A673 (cell line): Measurements from ENCODE around the gene FANCB.

Experiments used
- EZH2 ChIP-seq: fragments of 200-600 bp; sonication (generic); IDR thresholded peaks from 2 replicates; pipeline ENCODE4 v1.6.1; 2017; ENCODE audit warnings: borderline replicate concordance, low read depth, mild to moderate bottlenecking, mixed read lengths, antibody characterized with exemption, low read length; ENCODE audit not compliant: poor library complexity, severe bottlenecking
- TF ChIP-seq, protein P1 (sequence below): fragments of 300-800, 200-600 bp; sonication (generic); conservative IDR thresholded peaks from 2 replicates; pipeline ENCODE4 v1.5.1; 2017; ENCODE audit warnings: low read depth, mild to moderate bottlenecking, antibody characterized with exemption, low read length, moderate library complexity, mixed read lengths

DNA sequence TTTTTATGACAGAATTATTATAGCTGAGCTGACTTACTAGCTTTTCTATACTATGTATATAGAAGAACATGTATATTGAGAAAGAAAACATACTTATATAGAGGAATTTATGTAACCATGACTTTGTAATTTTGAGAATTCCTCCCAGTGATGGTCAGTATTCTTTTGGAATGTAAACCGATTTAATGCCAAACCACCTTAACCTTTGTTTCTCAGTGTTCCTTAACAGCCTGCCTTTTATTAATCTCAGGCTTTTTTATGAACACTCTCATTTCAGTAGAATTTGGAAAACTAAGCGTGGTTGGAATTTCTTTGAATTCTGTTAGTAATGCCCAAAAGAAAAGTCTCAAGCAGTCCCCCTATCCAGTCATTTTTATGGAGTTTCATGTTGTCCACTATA is 47.3 kb upstream of the FANCB start:
- TF ChIP-seq EZH2, result no peak
- TF ChIP-seq, protein P1, sequence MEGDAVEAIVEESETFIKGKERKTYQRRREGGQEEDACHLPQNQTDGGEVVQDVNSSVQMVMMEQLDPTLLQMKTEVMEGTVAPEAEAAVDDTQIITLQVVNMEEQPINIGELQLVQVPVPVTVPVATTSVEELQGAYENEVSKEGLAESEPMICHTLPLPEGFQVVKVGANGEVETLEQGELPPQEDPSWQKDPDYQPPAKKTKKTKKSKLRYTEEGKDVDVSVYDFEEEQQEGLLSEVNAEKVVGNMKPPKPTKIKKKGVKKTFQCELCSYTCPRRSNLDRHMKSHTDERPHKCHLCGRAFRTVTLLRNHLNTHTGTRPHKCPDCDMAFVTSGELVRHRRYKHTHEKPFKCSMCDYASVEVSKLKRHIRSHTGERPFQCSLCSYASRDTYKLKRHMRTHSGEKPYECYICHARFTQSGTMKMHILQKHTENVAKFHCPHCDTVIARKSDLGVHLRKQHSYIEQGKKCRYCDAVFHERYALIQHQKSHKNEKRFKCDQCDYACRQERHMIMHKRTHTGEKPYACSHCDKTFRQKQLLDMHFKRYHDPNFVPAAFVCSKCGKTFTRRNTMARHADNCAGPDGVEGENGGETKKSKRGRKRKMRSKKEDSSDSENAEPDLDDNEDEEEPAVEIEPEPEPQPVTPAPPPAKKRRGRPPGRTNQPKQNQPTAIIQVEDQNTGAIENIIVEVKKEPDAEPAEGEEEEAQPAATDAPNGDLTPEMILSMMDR, result no peak
